GM18502 (cell line): ENCODE measurements around the gene CFHR4.
"Not testable (repeated sequence)": the region's sequence is repeated elsewhere in the genome, so short reads cannot be mapped to it uniquely, and the experiment has no call there.

Experiments
- ATAC-seq: cut with Tn5 transposase; IDR thresholded peaks from one replicate; pipeline ENCODE4 v1.9.1; 2021; ENCODE audit warnings: mild to moderate bottlenecking; ENCODE audit not compliant: unreplicated experiment, poor library complexity

Gene CFHR4

DNA sequence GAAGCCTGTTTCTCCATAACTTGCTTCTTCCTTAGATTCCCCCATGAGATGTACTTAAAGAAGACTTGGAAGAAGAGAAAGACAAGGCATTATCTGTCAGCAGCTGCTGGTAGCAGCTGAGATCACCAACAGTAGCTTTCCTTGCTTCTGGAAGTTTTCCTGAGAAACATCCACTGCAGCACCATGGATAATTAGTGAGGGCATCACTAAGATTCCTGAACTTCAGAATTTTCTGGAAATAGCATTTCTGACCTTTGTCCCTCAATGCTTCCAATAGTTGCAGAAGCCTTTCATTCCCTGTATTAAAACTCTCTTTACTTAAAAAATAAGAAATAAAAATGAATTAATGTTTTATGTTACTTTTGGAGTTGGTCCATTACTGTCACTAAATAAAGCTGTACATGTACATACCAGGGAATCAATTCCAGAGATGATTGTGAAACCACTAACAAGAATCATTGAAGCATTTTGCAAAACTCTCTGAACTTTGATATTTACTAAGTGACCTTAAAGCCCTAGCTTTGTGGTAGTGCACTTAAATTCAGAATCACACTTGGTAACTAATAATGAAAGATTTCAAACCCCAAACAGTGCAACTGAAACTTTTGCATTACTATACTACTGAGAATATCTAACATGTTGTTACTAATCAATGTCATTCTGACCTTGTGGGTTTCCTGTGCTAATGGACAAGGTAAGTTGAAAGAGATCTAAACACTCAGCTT lies at the start of gene CFHR4:
Gene CFHR4, plus strand, starts transcription at position 538 of the 725 bp plus-strand sequence. Its CDS starts 99 bp downstream, at position 637.
- ATAC-seq: peak; percentile 93

DNA sequence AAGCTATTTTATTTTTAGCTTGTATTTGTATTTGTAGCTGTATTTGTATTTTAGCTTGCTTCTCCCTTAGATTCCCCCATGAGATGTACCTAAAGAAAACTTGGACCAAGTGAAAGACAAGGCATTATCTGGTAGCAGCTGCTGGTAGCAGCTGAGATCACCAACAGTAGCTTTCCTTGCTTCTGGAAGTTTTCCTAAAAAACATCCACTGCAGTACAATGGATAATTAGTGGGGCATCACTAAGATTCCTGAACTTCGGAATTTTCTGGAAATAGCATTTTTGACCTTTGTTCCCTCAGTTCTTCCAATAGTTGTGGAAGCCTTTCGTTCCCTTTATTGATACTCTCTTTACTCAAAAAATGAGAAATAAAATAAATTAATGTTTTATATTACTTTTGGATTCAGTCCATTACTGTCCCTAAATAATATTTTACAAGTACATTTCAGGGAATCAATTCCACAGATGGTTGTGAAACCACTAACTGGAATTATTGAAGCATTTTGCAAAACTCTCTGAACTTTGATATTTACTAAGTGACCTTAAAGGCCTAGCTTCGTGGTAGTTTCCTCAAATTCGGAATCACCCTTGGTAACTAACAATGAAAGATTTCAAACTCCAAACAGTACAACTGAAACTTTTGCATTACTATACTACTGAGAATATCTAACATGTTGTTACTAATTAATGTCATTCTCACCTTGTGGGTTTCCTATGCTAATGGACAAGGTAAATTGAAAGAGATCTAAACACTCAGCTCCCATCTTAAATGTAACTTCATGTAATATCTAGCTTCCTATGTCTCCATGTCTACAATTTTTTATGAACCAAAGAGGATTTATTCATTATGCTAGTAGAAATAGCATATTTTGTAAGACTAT lies 38.0 kb upstream of the CFHR4 start:
- not testable (repeated sequence) for ATAC-seq

DNA sequence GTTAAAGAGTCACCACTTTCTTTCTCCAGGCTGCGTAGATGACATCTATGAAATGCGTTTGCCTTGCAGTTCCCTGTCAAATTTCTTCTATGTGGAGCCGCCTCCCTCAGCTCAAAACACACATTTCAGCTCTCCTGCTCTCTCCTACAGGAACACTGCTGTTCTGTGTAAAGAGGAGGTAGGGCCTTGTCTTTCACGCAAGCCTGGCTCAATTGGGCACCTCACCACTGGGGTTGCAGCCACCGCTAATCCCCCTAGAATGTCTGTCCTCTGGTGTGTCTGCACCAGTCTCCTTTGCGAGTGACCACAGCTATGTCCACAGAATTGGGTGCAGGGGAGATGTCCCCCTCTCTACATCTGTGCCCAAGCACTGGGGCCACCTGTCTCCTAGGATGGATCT lies 31.8 kb upstream of the CFHR4 start:
- no peak for ATAC-seq

DNA sequence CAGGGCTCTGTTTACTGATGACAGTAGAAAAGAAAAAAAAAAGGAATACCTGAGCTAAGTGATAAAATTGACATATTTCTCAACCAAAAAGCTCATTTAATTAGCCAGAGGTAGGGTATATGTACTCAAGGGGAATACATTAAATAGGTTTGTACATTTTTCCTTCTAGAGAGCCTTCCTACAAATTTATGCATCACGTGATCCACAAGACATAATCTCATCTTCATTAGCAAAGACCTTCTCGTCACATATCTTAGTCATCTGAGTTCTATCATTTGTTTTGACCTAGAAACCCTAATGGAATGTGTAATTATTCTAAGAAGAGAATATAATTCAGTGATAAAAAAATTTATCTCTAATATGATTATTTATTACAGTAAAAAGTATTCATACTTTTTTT lies 30.7 kb upstream of the CFHR4 start:
- no peak for ATAC-seq

DNA sequence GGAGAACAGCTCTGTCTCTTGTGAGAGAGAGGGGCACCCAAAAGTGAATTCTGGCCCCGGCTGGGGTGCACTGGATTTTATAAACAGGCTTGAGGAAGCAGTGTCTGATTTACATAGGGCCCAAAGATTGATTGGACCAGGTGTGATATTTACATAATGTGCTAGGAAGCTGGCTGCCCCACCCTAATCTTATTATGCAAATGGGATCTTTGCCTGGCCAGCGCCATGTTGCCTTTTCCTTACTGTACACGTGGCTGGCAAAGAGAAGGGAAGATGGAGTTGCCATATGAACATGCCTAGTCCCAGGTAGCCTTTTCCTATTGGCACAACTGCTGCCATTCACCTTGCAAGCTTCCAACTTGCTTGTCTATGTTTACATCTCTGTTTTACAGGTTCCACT lies 29.0 kb upstream of the CFHR4 start:
- ATAC-seq: no peak

DNA sequence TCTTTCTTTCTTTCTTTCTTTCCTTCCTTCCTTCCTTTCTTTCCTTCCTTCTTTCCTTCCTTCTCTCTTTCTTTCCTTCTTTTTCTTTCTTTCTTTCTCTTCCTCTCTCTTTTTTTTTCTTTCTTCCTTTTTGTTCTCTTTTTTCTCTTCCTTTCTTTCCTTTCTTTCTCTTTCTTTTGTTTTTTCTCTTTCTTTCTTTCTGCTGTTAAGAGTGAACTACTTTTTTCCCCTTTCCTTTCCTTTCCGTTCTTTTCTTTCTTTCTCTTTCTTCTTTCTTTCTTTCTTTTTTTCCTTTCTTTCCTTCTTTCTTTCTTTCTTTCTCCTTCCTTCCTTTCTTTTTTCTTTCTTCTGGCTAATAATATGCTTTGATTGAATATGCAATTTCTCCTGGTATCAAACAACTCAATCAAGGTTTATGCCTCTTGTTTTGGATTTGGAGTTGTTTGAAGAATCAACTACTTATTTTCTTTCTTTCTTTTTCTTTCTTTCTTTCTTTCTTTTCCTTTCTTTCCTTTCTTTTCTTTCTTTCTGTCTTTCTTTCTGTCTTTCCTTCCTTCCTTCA lies 27.4 kb upstream of the CFHR4 start:
- ATAC-seq: no peak

DNA sequence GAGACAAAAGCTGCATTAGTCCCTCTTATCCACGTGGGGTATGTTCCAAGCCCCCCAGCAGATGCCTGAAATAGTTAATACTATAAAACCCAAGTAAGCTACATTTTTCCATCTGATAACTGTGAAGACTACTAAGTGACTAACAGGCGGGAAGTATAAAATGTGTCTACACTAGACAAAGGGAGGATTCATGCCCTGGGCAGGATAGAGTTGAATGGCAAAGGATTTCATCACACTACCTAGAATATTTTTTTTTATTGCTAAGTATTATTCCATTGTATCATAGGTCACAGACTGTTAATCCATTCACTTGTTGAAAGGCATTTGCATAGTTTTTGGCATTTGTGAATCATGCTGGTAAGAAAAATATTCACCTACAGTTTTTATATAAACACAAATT lies 26.4 kb upstream of the CFHR4 start:
- no peak for ATAC-seq

DNA sequence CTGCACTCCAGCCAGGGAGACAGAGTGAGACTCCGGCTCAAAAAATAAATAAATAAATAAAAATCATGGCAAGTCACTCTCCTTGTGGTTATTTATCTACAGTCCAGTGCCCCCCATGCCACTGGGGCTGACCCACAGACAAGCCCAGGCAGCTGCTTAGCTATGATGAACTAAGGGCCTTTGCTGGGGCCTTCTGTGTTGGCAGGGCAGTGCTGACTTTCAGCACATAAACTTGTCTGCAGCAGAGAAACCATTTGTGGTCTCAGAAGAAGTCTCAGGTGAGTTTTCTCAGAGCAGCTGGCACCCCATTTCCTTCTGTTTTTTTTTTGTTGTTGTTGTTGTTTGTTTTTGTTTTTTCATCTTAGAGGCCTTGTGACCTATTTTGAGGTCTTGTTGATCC lies 20.9 kb upstream of the CFHR4 start:
- ATAC-seq: no peak

DNA sequence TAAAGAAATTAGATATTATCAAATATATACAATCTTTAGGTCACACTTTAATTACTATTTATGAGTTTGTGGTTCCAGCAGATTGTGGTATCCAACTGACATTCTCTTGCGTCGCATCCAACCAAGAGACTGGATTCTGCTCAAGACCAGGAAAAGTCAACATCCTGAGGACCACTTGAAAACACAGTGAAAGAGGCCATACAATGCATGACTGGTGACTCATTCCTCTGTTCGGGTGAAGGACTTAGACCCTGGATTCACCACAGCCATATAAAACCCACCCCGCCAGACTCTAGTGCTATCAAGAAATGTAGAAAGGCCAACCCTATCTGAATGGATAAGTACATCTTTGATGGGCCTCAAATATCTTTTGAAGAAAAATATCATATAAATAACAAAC lies 14.5 kb upstream of the CFHR4 start:
- ATAC-seq: no peak

DNA sequence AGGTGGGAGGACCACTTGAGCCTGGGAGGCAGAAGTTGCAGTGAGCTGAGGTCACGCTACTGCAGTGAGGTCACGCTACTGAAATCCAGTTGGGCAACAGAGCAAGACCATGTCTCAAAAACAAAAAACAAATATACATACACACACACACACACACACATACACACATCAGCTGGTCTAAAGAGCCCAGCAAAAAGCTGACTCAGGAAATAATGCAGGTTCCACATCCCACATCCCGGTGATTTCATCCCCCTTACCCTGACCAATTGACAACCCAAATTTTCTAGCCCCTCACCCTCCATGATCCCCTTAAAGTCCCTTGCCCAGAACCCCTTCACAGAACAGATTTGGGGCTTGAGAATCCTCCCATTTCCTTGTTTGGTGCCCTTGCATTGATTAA lies 11.9 kb upstream of the CFHR4 start:
- ATAC-seq: no peak

DNA sequence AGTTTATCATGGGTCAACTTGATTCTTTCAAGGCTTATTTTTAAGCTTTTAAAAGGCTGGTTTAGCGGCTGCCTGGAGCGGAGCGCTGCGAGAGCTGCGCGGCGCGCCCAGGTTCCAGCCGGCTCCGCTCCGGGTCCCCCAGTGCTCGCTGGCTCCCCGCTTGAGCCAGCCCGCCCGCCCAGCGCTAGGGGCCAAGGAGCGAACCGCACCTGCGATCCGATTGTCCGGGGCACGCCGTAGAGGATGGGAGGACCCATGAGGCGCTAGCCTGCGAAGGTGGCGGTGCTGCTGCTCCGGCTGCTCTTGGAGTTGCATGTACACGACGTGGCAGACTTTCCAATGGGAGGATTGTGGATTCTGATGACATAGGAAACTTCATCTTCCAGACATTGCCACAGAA lies 9.9 kb upstream of the CFHR4 start:
- no peak for ATAC-seq

DNA sequence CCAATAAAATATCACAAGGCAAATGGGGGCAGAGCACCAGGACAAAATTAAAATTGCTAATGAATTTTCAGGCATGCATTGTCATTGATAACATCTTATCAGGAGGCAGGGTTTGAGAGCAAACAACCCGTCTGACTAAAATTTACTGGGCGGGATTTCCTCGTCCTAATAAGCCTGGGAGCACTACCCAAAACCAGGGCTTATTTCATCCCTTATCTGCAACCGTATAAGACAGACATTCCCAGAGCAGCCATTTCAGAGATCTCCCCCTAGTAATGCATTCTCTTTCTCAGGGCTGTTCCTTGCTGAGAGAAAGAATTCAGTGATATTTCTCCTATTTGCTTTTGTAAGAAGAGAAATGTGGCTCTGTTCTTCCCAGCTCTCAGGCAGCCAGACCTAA lies 1.3 kb upstream of the CFHR4 start:
- not testable (repeated sequence) for ATAC-seq

DNA sequence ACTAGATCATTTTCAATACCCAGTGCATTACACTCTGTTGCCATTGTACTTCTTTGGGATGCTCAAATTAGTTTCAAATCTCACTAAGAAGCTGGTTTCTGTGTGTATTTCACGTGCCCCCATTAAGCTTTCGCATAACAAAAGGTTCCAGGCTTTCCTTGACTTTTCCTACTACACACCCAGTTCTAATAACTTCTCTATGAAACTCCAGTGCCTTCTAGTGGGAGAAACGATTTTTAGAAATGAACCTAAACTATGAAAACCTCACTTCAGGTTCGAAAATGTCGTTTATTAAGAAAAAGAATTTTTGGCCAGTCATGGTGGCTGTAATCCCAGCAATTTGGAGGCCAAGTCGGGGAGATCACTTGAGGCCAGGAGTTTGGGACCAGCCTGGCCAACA lies 2.8 kb downstream of the CFHR4 start:
- no peak for ATAC-seq

DNA sequence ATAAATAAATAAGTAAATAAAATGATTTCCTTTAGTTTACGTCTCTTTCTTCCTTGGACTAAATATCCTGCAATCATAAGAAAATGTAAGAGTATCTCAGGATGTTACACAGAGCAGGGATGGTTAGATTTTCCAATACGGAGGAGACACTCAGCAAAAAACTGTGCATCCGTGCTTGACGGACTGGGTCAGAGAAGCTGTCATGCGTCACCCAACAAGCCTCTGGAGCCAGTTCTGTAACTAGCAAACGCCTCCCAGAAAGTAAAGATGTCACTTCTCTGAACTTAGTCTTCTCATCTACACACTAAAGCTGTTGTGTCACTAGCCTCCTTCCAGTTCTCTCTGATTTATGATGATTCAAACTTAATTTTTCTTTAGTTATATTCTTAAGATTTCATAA lies 3.4 kb downstream of the CFHR4 start:
- ATAC-seq: no peak

DNA sequence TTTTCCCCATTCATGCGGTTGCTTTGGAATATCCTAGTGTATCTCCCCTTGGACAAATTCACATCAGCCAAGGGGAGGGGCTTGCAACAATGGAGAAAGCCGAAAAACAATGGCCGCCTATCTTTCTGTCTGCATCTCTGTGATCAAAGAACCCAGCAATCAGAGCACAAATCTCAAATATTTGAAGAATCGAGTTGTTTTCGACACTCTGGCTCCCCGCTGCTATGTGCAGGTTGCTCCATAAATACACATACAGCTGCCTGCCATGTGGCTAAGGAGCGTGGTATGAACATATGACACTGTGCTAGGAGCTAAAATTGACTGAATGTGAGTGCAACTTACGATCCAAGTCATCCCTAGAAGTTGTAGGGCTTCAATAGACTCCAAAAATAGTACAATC lies 8.5 kb downstream of the CFHR4 start:
- ATAC-seq: no peak

DNA sequence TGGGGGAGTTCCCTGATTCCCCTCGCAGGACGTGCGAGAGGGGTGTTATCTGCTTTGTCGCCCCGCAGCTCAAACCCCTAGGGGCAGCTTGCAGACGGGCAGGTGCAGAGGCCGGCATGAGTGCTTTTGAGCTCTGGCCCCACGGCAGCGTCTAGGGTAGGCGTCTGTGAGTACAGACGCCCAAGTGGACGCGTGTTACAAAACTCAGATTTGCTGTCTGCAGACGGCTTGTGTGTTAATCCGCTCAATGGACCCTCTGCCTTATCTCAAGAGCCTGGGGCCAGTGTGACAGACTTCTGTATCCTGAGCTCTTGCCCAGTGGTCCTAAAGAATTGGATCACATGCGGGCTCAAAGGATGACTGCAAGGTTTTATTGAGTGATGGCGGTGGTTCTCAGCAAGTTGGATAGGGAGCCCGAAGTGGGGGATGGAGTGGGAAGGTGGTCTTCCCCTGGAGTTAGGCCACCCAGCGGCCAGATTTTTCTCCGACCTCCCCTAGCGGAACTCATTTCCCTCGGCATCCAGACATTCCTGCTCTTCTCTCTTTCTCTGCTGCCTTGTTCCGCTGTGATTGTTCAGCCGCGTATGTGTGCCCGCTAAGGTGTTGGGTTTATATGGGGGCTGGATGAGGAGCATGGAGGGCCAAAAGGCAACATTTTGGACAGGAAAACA lies 9.4 kb downstream of the CFHR4 start:
- ATAC-seq: no peak

DNA sequence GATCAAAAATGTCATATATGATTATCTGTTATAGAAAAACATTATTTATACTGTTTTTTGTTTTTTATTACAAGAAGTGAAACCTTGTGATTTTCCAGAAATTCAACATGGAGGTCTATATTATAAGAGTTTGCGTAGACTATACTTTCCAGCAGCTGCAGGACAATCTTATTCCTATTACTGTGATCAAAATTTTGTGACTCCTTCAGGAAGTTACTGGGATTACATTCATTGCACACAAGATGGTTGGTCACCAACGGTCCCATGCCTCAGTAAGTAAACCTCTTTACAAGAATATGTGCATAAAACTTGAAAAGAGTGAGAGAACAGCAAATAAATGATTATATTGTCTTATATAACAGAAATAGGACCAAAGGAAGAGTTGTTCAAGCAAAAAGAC lies 14.5 kb downstream of the CFHR4 start:
- no peak for ATAC-seq

DNA sequence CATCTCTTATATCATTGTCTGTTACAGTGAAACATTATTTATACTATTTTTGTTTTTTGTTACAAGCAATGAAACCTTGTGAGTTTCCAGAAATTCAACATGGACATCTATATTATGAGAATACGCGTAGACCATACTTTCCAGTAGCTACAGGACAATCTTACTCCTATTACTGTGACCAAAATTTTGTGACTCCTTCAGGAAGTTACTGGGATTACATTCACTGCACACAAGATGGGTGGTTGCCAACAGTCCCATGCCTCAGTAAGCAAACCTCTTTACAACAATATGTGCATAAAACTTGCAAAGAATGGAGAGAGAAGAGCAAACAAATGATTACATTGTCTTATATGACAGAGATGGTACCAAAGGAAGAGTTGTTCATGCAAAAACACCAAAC lies 22.4 kb downstream of the CFHR4 start:
- no peak for ATAC-seq

DNA sequence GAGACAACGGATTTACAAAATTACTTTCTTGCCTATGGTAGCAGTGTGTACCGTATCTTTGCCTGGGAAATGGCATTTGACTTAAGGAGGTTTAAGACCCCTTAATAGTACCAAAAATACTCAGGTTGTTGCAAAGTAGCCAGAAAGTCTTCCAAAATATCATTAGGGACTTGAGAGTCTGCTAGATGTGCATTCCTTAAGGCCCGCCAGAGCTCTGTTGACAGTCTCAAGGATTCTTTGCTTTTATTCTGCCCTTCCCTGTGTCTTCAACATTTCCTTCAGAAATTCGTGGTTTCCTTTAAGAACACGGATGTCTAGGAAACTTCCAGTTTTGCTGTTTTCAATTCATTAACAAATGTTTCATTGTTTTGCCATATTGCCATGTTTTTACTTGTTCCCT lies 24.4 kb downstream of the CFHR4 start:
- not testable (repeated sequence) for ATAC-seq

DNA sequence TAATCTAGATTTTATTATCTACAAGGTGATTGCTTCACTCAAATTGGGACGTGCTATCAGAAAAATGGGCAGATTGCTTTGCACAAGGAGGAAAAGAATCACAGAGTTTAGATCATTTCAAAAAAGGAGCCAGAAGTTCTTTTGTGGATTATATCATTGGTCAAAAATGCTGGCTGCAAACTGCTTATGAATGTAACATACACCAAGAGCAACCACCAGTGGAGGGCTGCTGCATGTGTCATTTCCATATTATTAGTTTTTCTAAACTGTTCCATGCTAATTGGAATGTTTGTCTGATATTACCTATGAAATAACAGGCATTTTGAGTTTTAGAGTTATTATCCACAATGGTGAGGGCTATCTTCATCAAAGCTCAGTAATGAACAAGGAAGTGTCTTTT lies 39.0 kb downstream of the CFHR4 start:
- ATAC-seq: not testable (repeated sequence)

DNA sequence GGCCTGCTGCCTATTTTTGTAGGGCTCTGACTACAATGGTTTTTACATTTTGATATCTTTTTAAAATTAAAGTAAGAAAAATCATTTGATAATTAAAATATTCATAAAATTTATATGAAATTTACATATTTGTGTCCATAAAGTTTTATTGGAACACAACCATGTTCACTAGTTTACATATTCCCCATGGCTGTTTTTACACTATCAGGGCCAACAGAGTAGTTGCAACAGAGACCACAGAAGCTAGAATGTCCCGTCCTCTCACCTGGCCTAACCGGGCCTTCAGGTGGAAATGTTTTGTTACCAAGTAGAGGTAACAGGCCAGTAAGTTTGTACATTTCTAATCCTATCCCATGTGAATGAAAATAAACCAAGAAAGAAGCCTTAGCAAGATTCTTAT lies 45.0 kb downstream of the CFHR4 start:
- not testable (repeated sequence) for ATAC-seq
